NOMO-1 treated with DMSO at 0.1 percent for 48 hours (cell line): Measurements from ENCODE around the gene PLS1.
A peak's percentile ranks its signal among the peaks of the same experiment; 100 is the strongest.

Source experiments
- DNase-seq: peaks from one replicate; lab custom pipeline; 2025; ENCODE audit not compliant: unreplicated experiment; lab: John Stamatoyannopoulos, UW

The PLS1 gene

GRCh38 chr3:142636050-142636449, 39.9 kb downstream of the PLS1 start:
- no peak for DNase-seq

GRCh38 chr3:142636664-142637063, 40.5 kb downstream of the PLS1 start:
- no peak for DNase-seq

- no peak for DNase-seq
Measured at GRCh38 chr3:142638291-142638690, 42.1 kb downstream of the PLS1 start.

GRCh38 chr3:142641504-142641903, 45.3 kb downstream of the PLS1 start:
- DNase-seq: no peak

GRCh38 chr3:142642956-142643355, 46.8 kb downstream of the PLS1 start:
- no peak for DNase-seq

- no peak for DNase-seq
Measured at GRCh38 chr3:142644502-142644901, 48.3 kb downstream of the PLS1 start.

GRCh38 chr3:142645236-142645793, 49.1 kb downstream of the PLS1 start:
- DNase-seq: no peak

- DNase-seq: no peak
Measured at GRCh38 chr3:142646020-142646785, 50.0 kb downstream of the PLS1 start.

- no peak for DNase-seq
Measured at GRCh38 chr3:142647856-142648255, 51.7 kb downstream of the PLS1 start.

- DNase-seq: no peak
Measured at GRCh38 chr3:142648950-142649349, 52.8 kb downstream of the PLS1 start.

- DNase-seq: no peak
Measured at GRCh38 chr3:142650001-142650693, 54.0 kb downstream of the PLS1 start.

GRCh38 chr3:142651711-142652110, 55.5 kb downstream of the PLS1 start:
- DNase-seq: no peak

- no peak for DNase-seq
Measured at GRCh38 chr3:142652826-142653292, 56.7 kb downstream of the PLS1 start.

GRCh38 chr3:142656575-142656974, 60.4 kb downstream of the PLS1 start:
- peak; percentile 71 for DNase-seq

- DNase-seq: no peak
Measured at GRCh38 chr3:142657033-142657432, 60.8 kb downstream of the PLS1 start.

GRCh38 chr3:142660383-142660782, 64.2 kb downstream of the PLS1 start:
- no peak for DNase-seq

GRCh38 chr3:142660893-142661292, 64.7 kb downstream of the PLS1 start:
- no peak for DNase-seq

- no peak for DNase-seq
Measured at GRCh38 chr3:142663865-142664264, 67.7 kb downstream of the PLS1 start.

GRCh38 chr3:142664311-142664710, 68.1 kb downstream of the PLS1 start:
- no peak for DNase-seq

GRCh38 chr3:142664819-142665218, 68.6 kb downstream of the PLS1 start:
- no peak for DNase-seq

- DNase-seq: no peak
Measured at GRCh38 chr3:142670120-142670519, 73.9 kb downstream of the PLS1 start.

GRCh38 chr3:142676151-142676550, 80.0 kb downstream of the PLS1 start:
- no peak for DNase-seq
